Keratinocyte (primary cell): Measurements from ENCODE around the gene FAM161B. TPM values are rescaled to one million over a fixed set of nuclear protein-coding genes. Genes with fewer than 3 reads are reported as not detected.
"Not testable (repeated sequence)": the region's sequence is repeated elsewhere in the genome, so short reads cannot be mapped to it uniquely, and the experiment has no call there.

Experiments
- DNase-seq: peaks from one replicate; pipeline ENCODE4 v3.0.0-alpha.2; 2011; ENCODE audit warnings: low read depth, missing footprints, low spot score
- FAIRE-seq: peaks from 2 replicates; lab custom pipeline; 2011; peaks lifted over from hg19 to GRCh38; lab: Jason Lieb, UNC
- H2AFZ ChIP-seq: 2 replicates; pipeline ENCODE4 v1.6.0; 2012; ENCODE audit warnings: low read length, control low read depth, inconsistent platforms; ENCODE audit not compliant: control insufficient read depth
- H3K27ac ChIP-seq: 2 replicates; pipeline ENCODE4 v1.5.1; 2011; ENCODE audit warnings: low read length; ENCODE audit not compliant: control insufficient read depth, insufficient read depth
- H3K27me3 ChIP-seq: 3 replicates; pipeline ENCODE4 v1.6.0; 2011; ENCODE audit warnings: low read length; ENCODE audit not compliant: control insufficient read depth, insufficient read depth; ENCODE audit errors: extremely low read depth
- H3K36me3 ChIP-seq, 2 experiments: 2 replicates in 1 of 2; 3 replicates in 1 of 2; pipeline ENCODE4 v1.5.1; 2011; ENCODE audit warnings: low read length in 2 of 2, mild to moderate bottlenecking in 1 of 2; ENCODE audit not compliant: control insufficient read depth in 2 of 2, insufficient read depth in 2 of 2; ENCODE audit errors: extremely low read depth in 1 of 2
- H3K4me1 ChIP-seq: 3 replicates; pipeline ENCODE4 v1.5.1; 2011; ENCODE audit warnings: low read length; ENCODE audit not compliant: control insufficient read depth, insufficient read depth; ENCODE audit errors: extremely low read depth
- H3K4me2 ChIP-seq: 3 replicates; pipeline ENCODE4 v1.6.0; 2011; ENCODE audit warnings: low read depth, low read length; ENCODE audit not compliant: control insufficient read depth, insufficient read depth; ENCODE audit errors: extremely low read depth
- H3K4me3 ChIP-seq, 3 experiments: fragments of 200-600 bp in 1 of 3; sonication (generic) in 1 of 3; 2 replicates in 2 of 3; 3 replicates in 1 of 3; pipeline ENCODE4 v1.5.1; 2011 to 2016; ENCODE audit warnings: low read length in 3 of 3, mild to moderate bottlenecking in 3 of 3, control low read depth in 2 of 3, inconsistent platforms in 1 of 3, low read depth in 1 of 3, mixed read lengths in 1 of 3, mixed run types in 1 of 3, moderate library complexity in 1 of 3; ENCODE audit not compliant: control insufficient read depth in 2 of 3, insufficient read depth in 2 of 3; ENCODE audit errors: extremely low read depth in 1 of 3
- H3K79me2 ChIP-seq: 2 replicates; pipeline ENCODE4 v1.6.0; 2012; ENCODE audit warnings: low read length; ENCODE audit not compliant: control insufficient read depth, insufficient read depth
- H3K9ac ChIP-seq: 3 replicates; pipeline ENCODE4 v1.6.0; 2011; ENCODE audit warnings: low read length; ENCODE audit not compliant: control insufficient read depth, insufficient read depth; ENCODE audit errors: extremely low read depth
- H3K9me1 ChIP-seq: 3 replicates; pipeline ENCODE4 v1.6.0; 2011; ENCODE audit warnings: low read length; ENCODE audit not compliant: control insufficient read depth, insufficient read depth; ENCODE audit errors: extremely low read depth
- H3K9me3 ChIP-seq: 2 replicates; pipeline ENCODE4 v1.5.1; 2012; ENCODE audit warnings: low read depth, low read length; ENCODE audit not compliant: control insufficient read depth
- H4K20me1 ChIP-seq: 3 replicates; pipeline ENCODE4 v1.6.0; 2011; ENCODE audit warnings: low read length; ENCODE audit not compliant: control insufficient read depth, insufficient read depth; ENCODE audit errors: extremely low read depth
- CTCF ChIP-seq, 3 experiments: IDR thresholded peaks in 1 of 3; conservative IDR thresholded peaks in 1 of 3; optimal IDR thresholded peaks in 1 of 3; 2 replicates in 2 of 3; 3 replicates in 1 of 3; pipeline versions ENCODE3 to v1.5.1; 2011; ENCODE audit warnings: low read length in 3 of 3, mild to moderate bottlenecking in 3 of 3, moderate library complexity in 2 of 3, control low read depth in 1 of 3, inconsistent platforms in 1 of 3; ENCODE audit not compliant: insufficient read depth in 2 of 3; ENCODE audit errors: extremely low read depth in 1 of 3
- EZH2 ChIP-seq: IDR thresholded peaks from one replicate; pipeline ENCODE4 v1.6.1; 2012; ENCODE audit warnings: inconsistent platforms, mild to moderate bottlenecking, low read length, moderate library complexity
- dilution Hi-C: fragments of 300-500 bp; cut with MboI; formaldehyde crosslinking; loops from one replicate; pipeline ENCODE4 v1.7.0; 2020; ENCODE audit warnings: low sequenced_read_pairs; ENCODE audit not compliant: extremely low pct_ligation_motif_present
- polyA plus RNA-seq, 5 experiments: library from polyadenylated mRNA; depleted of rRNA in 3 of 5; stranded (reverse) in 3 of 5; stranded (forward) in 1 of 5; unstranded in 1 of 5; fragments of >200 nt; gene quantifications; 1 replicate in 1 of 5; 2 replicates in 3 of 5; 3 replicates in 1 of 5; pipeline versions ENCODE4 v1.2.1 to v1.2.3, GENCODE V29; 2011 to 2012; ENCODE audit warnings: missing spikeins in 2 of 5, low read depth in 1 of 5, low replicate concordance in 1 of 5

The FAM161B gene
- polyA plus RNA-seq, 1 donor (not counting 4 experiments of a cell fraction or from before 2014, with no cell fraction given): 1.5 TPM

GRCh38 chr14:73996731-73997107 is 46.8 kb upstream of the FAM161B start:
- Histone ChIP-seq H2AFZ (no peak overlapping the region), H3K9me3 (no peaks in the 10 kb centered on the region), H3K4me1 (no peaks in the 10 kb centered on the region), H3K9ac (no peak overlapping the region), H3K4me3 (no peak overlapping the region), H3K79me2 (no peaks in the 10 kb centered on the region), H3K4me2 (no peak overlapping the region), H3K9me1 (no peaks in the 10 kb centered on the region), H4K20me1 (no peaks in the 10 kb centered on the region), H3K27ac (no peak overlapping the region), H3K36me3 (peaks cover 3 to 6% of the 10 kb centered on the region in 2 experiments), H3K27me3 (no peaks in the 10 kb centered on the region)
- FAIRE-seq: no peak
- DNase-seq: no peak
- dilution Hi-C loops: no loop called here
- no peak for TF ChIP-seq EZH2
- TF ChIP-seq CTCF (optimal IDR thresholded peaks at IDR 0.05 in 1 of 3, IDR thresholded peaks at IDR 0.05 in 1 of 3, conservative IDR thresholded peaks at IDR 0.05 in 1 of 3; ENCODE audit: extremely low read depth in 1 of 3, insufficient read depth in 2 of 3, low read length in 3 of 3): no peak

GRCh38 chr14:73995977-73996378 is 46.1 kb upstream of the FAM161B start:
- H3K4me1 ChIP-seq: no peaks in the 10 kb centered on the region
- H3K27ac ChIP-seq: no peak overlapping the region
- no peaks in the 10 kb centered on the region for H3K9me1 ChIP-seq
- H3K9ac ChIP-seq: no peak overlapping the region
- H3K4me3 ChIP-seq: no peak overlapping the region
- H3K4me2 ChIP-seq: no peak overlapping the region
- dilution Hi-C loops: no loop called here
- H3K79me2 ChIP-seq: no peaks in the 10 kb centered on the region
- FAIRE-seq: no peak
- H2AFZ ChIP-seq: no peak overlapping the region
- TF ChIP-seq CTCF (optimal IDR thresholded peaks at IDR 0.05 in 1 of 3, IDR thresholded peaks at IDR 0.05 in 1 of 3, conservative IDR thresholded peaks at IDR 0.05 in 1 of 3; ENCODE audit: extremely low read depth in 1 of 3, insufficient read depth in 2 of 3, low read length in 3 of 3) (no peak), EZH2 (no peak)
- no peaks in the 10 kb centered on the region for H3K27me3 ChIP-seq
- H3K9me3 ChIP-seq: no peaks in the 10 kb centered on the region
- peaks cover 3 to 6% of the 10 kb centered on the region in 2 experiments for H3K36me3 ChIP-seq
- no peaks in the 10 kb centered on the region for H4K20me1 ChIP-seq
- no peak for DNase-seq

- H3K4me1 ChIP-seq, H3K27me3 ChIP-seq, H3K9ac ChIP-seq, FAIRE-seq, H3K79me2 ChIP-seq, H4K20me1 ChIP-seq, DNase-seq, H3K9me3 ChIP-seq, H3K36me3 ChIP-seq, H3K4me2 ChIP-seq, H3K27ac ChIP-seq, dilution Hi-C loops, H3K9me1 ChIP-seq, H2AFZ ChIP-seq, H3K4me3 ChIP-seq: not testable (repeated sequence)
Measured at GRCh38 chr14:73994926-73995325, 45.0 kb upstream of the FAM161B start.
